Activated T-cell treated with anti-CD3 and anti-CD28 coated beads for 24 hours (primary cell): Measurements from ENCODE around the gene ACOT7.

ENCODE experiments used
- DNase-seq: peaks from one replicate; pipeline ENCODE4 v3.0.0-alpha.2; 2020; ENCODE audit warnings: low read depth

The ACOT7 gene

DNA sequence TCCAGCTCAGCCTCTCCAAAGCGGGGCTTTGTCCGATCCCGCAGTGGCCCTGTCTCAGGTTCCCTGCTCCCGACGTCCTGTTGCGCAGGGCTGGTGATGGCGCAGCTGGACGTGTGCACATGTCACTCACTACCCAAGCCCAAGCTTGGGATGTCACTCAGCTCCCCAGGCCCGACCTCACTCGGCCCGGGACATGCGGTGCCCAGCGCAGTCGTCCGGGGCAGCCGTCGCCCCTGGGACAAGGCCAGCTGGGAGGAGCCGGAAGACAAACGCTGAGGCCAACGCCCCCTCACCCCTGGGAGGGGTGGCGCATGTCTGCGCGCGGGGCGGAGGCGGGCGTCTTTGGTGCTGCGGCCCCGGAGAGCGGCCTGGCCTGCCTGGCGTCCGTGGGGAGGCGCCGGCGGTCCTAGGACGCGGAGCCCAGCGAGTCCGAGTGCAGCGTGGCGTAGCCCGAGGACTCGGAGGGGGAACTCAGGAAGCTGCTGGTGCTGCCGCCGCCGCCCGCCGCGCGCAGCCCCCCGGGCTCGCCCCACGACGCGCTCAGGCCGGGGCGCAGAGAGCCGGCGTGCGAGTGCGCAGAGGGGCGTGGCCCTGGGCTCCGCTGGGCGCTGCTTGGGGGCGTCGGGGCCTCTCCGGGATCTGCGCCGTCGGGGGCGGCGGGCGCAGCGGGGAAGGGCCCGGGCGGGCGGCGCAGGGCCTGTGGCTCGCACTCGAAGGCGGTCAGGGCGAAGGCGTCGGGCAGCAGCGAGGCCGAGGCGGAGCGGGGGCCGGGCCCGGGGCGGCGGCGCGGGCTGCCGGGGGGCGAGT is 144.4 kb downstream of the ACOT7 start:
- no peak for DNase-seq

DNA sequence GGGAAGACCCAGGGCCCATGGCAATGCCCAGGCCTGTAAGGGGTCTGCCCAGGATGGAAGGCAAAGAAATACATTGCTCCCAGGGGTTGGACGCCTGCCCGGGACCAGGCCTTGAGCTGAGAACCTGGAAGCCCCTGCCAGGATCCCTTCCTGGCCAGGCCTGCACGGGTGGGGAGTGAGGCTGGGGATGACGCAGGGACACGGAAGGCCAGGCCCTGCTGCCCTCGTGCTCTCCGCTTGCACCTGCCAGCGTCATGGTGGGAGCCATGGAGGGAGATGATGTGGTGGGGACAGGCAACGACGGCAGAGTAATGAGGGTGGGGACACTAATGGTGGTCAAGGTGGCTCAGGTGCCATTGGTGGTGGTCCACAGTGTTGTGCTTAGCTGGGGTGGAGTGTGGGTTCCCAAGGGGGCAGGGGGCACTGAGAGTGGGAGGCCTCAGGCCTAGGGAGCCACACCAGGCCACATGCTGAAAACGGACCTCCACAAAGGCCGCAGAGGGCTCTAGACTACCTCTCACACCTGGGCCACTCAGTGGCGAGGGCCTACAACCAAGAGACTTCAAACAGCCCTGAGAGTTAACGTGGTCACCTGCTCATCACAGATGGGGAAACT is 145.3 kb downstream of the ACOT7 start:
- DNase-seq = no peak

DNA sequence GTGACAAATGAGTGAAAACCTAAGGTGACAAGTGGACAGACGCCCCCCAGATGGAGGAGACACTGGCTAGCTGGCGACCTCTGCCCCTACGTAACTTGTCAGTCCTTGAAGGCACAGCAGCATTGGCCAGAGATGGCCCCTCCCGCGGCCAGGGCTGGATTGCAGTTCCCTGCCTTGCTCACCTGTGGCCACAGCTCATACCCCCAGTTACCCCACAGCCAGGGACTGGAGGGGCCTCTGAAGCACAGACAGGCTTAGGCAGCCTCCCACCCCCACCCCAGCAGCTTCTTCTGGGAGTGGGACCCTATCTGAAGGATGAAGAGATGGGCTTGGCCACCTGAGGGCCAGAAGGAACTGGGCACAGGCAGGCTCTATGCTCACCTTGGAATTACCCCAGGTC is 145.9 kb downstream of the ACOT7 start:
- DNase-seq = no peak

DNA sequence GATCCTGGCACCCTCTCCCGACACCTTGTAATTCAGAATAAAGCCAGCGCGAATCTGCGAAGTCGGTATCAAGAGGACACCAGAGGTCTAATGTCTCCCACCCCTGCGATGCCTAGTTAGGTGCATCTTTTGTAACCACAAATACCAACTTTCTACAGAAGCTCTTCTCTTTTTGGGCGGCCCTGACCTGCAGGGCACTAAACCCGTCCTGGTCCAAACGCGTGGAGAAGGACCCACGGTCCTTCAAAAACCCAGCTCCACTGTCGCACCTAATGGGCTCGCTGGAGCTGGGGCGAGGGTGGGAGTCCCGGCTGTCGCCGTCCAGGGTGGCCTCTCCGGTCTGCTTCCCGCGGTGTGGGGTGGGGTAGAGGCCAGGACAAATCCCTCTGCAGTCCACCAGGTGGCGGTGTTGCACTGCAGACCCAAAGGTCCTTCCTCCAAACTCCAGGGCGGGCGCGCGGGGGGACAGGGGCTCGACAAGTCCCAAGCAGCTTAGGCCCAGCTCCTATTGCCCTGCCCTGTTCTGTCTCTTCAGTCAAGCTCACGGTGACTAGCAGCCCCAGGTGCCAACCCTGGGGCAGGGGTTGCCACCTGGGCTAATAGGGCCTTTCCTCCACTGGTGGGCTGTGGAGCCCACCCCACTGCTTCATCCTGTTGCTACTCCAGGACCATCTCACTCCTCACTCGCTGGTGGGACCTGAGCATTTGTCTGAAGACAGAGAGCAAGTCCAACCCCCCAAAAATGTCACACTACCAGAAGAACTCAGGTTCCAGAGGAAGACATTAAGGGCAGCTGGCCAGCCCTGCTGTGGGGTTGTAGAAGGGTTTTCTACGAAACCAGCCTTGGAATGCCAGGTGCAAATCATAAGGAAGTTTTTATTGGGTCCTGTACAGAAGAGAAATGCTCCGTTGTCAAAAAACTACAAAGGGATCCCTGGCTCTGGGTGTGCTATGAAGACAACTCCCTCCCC is 146.8 kb downstream of the ACOT7 start:
- peak; percentile 69 for DNase-seq

GRCh38 chr1:6245869-6246496 is 147.6 kb downstream of the ACOT7 start:
- DNase-seq = peak; percentile 38

- DNase-seq = peak; percentile 64
These were observed 148.3 kb downstream of the ACOT7 start for GRCh38 chr1:6245086-6245868.

DNA sequence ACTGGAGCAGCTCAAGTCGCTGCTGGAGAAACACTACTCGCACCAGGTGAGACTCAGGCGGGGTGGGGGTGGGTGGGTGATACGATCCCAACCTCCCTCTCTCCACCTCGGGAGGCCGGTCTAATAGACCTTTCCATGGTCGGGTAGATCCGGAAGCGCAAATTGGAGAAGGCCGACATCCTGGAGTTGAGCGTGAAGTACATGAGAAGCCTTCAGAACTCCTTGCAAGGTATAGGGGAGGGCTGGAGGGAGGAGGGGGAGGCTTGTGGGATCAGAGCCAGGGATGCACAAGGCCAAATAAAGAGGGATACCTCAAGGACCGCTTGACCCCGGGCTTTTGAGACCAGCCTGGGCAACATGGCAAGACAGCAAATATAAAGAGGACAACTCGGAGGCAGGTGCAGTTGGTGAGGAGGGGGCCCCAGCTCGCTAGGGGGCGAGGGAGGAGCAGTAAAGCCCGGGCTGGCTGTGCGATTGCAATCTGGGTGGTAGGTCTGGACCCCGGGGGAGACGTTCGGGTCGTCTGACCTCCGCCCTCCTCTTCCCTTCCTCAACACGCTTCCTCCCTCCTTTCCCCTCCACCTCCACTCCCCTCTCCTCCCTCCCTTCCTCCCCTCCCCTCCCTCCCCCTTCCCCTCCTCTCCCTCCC is 149.0 kb downstream of the ACOT7 start:
- no peak for DNase-seq

DNA sequence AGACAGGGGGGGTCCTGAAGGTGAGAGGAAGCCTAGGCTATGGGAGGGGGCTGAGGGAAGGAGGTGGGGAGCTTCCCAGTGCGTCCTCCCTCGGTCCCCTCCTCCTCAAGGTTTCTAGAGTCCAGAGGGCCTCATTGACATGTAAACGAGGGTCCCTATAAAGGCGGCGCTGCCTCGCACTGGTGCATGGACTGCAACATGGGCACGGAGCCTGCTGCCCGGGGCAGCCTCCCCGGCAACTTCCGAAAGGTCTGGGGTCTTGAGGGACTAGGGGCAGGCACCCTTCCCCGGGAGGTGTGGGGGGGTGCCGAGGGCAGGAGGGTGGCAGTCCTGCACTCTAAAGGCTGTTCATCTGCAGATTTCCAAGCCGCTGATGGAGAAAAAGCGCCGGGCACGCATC is 149.6 kb downstream of the ACOT7 start, which contains the start of gene HES3:
Gene HES3, plus strand, starts transcription at position 187 of the 400 bp plus-strand sequence. Its CDS starts 187 bp downstream, at position 374.
- DNase-seq = no peak

GRCh38 chr1:6243053-6243834 is 150.3 kb downstream of the ACOT7 start:
- no peak for DNase-seq

- no peak for DNase-seq
These were observed 151.5 kb downstream of the ACOT7 start for GRCh38 chr1:6241887-6242740.

DNA sequence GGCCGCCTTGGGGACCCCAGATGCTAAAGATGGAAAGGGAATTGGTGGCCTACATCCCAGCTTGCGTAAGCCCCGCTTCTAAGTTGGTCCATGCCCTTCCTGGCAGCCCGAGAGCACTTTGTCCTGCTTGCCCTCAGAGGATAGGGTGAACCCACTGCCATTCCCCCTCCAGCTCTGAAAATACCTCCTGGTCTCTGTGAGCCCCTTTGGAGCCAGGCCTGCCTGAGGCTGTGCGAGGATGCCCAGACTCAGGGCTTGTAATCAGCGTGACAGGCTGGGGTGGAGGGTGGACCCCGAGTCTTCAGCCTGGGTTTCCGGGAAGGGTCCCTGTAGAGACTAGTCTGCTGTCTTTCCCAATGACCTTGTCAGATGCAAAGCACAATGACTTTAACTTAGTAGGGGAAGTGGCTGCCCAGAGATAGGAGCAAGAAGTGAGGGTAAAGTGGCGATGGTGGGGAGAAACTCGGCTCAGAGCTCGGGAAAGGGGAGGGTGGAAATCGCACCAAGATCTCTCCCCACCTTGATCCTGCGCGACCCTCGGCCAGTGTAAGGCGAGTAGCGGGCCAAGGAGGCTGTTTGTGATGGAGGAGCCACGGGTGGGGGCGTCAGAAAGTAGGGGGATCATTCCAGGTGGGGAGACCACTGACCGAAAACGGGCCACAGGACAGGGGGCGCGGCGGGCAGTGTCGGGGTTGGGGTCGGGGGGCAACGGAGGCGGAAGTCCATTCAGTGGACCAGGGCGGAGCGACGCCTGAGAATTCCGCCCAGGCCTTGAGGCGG is 152.3 kb downstream of the ACOT7 start:
- DNase-seq = no peak

DNA sequence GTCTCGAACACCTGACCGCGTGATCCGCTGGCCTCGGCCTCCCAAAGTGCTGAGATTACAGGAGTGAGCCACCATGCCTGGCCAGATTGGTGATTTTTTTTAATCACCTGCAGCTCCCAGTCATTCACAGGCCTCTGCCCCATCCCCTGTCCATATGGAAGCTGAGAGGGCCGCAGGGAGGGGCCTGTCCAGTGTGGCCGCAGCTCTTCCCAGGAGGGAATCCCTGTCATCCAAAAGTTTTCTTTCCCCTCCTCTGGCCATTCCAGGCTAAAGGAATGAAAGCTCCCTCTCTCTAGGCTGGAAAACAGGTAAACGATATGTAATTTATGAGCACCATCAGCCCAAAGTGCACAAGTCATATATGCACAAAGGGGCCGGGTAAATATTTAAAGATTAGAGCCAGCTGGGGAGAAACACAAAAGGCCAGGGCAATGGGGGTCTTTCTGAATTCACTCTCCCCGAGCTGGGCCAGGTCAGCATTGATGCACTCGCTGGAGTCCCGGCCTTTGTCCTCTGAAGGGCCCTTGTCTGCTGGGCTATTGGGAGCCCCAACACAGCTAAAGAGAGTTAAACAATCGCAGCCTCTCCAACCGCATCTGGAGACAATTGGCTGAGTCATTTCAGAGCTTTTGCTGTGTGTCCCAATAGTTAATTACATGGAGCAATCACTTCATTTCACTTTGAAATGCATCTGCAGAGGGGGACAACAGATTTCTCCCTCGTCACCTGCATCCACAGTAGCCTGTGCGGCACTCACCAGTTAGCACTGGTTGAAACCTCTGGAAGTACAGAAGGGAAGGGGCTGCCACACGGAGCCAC is 153.4 kb downstream of the ACOT7 start:
- no peak for DNase-seq

DNA sequence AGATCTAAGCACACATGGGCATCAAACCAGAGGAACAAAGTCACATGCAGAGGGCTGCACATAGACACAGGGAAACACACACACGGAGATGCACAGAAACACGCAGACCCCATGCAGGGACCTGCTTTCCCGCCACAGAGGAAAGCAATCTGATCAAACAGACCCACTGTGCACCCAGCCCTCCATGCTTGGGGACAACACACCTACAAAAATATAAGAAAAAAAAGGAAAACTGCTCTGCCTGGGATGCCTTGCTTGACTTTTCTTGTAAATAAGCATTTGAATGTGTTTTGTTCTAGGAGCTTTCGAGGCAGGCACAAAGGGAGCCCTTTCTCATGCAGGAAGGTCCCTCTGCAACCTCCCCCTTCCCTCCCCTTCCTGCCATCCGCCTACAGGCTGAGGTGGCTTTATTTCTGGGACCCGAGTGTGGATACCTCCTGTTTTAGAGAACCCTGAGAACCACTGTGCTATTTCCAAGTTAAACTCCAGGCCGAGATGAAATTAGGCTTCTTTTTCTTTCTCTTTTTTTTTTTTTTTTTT is 154.3 kb downstream of the ACOT7 start:
- no peak for DNase-seq

GRCh38 chr1:6237093-6237492 is 156.5 kb downstream of the ACOT7 start:
- no peak for DNase-seq

DNA sequence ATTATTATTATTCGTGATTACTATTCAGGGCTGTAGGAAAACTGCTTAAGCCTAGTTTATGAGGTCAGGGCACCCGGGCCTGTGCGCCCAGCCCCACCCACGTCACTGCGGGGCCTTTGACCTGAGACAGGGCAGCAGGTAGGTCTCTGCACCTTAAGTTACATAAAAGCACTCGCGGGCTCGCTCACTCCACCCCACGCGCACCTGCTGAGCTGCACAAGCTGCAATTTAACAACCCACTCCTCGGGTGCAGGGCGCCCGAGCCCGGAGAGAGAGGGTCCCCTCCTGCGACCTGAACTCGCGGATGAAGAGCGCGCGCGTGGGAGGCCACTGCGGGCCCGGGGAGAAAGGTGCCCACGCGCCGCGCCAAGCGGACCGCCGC is 158.3 kb downstream of the ACOT7 start:
- DNase-seq = no peak

DNA sequence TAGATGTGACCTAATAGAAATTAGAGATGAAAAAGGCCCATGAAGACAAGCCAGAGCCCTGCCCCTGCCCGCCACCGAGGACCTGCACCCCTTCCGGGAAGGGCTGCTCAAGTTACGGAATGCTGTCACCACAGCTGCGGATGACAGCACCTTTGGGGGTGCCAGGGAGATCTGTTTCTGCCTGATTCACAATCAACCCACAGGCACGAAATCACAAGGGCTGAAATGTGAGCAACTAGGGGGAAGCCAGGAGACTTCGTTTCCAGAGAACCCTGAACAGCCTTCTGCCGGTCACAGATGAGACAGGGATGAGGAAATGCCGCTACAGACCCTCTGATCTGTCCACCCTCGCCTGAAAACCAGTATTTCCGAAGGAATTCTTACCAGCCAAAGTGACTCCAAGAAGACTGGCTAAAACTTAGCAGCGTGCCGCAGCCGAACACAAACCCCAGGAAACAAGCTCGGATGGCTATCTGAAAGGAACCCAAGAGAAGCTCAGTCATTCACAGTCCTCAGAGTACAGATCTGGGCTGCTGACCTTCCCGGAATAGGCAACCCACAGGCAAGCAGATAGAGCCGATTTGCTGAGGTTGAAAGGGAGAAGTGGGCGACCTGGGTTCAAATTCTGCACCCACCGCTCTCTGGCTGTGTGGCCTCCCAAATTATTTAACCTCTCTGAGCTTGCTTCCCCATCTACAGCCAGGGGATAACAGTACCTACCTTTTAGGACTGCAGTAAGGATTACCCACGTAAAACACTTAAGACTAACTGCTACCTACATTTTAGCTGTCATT is 158.9 kb downstream of the ACOT7 start:
- DNase-seq = no peak
